IMR-90 (cell line): ENCODE data around the gene PIKFYVE. TPM values are rescaled to one million over a fixed set of nuclear protein-coding genes. Genes with fewer than 3 reads are reported as not detected.

Experiments
- ATAC-seq: fragments of 200-7000 bp; cut with Tn5 transposase; 2 replicates; pipeline ENCODE4 v1.9.1; 2020; ENCODE audit warnings: low read depth, mild to moderate bottlenecking, moderate library complexity
- BruUV-seq: library from RNA; stranded (reverse); fragments of 400-500 nt; replicated peaks from 2 replicates; lab custom pipeline; 2021; lab: Mats Ljungman, UMichigan
- CTCF ChIA-PET: fragments of 300-600 bp; formaldehyde crosslinking; extraction: SDS; loops from one replicate; lab custom pipeline; 2021; ENCODE audit warnings: antibody characterized with exemption; lab: Yijun Ruan, JAX
- POLR2A ChIA-PET: fragments of 300-600 bp; sonication (Branson Sonifier 250); formaldehyde crosslinking; loops from one replicate; lab custom pipeline; 2022; ENCODE audit warnings: antibody characterized with exemption; ENCODE audit not compliant: unreplicated experiment; lab: Charles Lee
- DNase-seq: peaks from one replicate; pipeline ENCODE4 v3.0.0; 2013
- H2AFZ ChIP-seq: replicated peaks from 2 replicates; pipeline ENCODE3; 2013; ENCODE audit warnings: low read length, mild to moderate bottlenecking; ENCODE audit not compliant: poor library complexity
- H2AK5ac ChIP-seq: 2 replicates; pipeline ENCODE4 v1.6.1; 2013; ENCODE audit warnings: low read depth, low read length, inconsistent platforms
- H2AK9ac ChIP-seq: replicated peaks from 2 replicates; pipeline ENCODE3; 2013; ENCODE audit warnings: mild to moderate bottlenecking, low read depth, low read length, moderate library complexity; ENCODE audit not compliant: poor library complexity
- H2BK120ac ChIP-seq: 2 replicates; pipeline ENCODE4 v1.6.1; 2013; ENCODE audit warnings: low read depth, low read length, inconsistent platforms
- H2BK15ac ChIP-seq: 3 replicates; pipeline ENCODE4 v1.6.1; 2013; ENCODE audit warnings: low read depth, low read length, inconsistent platforms
- H2BK20ac ChIP-seq: 2 replicates; pipeline ENCODE4 v1.6.1; 2013; ENCODE audit warnings: low read depth, mild to moderate bottlenecking, inconsistent platforms, low read length, moderate library complexity
- H2BK5ac ChIP-seq: 2 replicates; pipeline ENCODE4 v1.6.1; 2013; ENCODE audit warnings: mild to moderate bottlenecking, low read depth, low read length, inconsistent platforms; ENCODE audit not compliant: poor library complexity, severe bottlenecking
- H3K14ac ChIP-seq: replicated peaks from 2 replicates; pipeline ENCODE4 v1.6.1; 2013; ENCODE audit warnings: low read depth, low read length, inconsistent platforms
- H3K18ac ChIP-seq: 2 replicates; pipeline ENCODE4 v1.6.1; 2013; ENCODE audit warnings: low read depth, low read length, control low read depth
- H3K23ac ChIP-seq: 2 replicates; pipeline ENCODE4 v1.6.1; 2013; ENCODE audit warnings: low read depth, low read length, inconsistent platforms
- H3K27ac ChIP-seq: 2 replicates; pipeline ENCODE4 v1.5.1; 2013; ENCODE audit warnings: mild to moderate bottlenecking, control low read depth, low read length; ENCODE audit not compliant: insufficient read depth
- H3K27me3 ChIP-seq: 2 replicates; pipeline ENCODE4 v1.6.1; 2013; ENCODE audit warnings: low read length; ENCODE audit not compliant: control insufficient read depth, insufficient read depth
- H3K36me3 ChIP-seq: 2 replicates; pipeline ENCODE4 v1.6.1; 2013; ENCODE audit warnings: low read length, mixed read lengths; ENCODE audit not compliant: control insufficient read depth, insufficient read depth
- H3K4ac ChIP-seq: 2 replicates; pipeline ENCODE4 v1.6.1; 2013; ENCODE audit warnings: low read depth, low read length, inconsistent platforms
- H3K4me1 ChIP-seq: 2 replicates; pipeline ENCODE4 v1.6.1; 2013; ENCODE audit warnings: low read length, mixed read lengths; ENCODE audit not compliant: control insufficient read depth, insufficient read depth
- H3K4me2 ChIP-seq: 2 replicates; pipeline ENCODE4 v1.6.1; 2013; ENCODE audit warnings: low read depth, mild to moderate bottlenecking, control low read depth, low read length, moderate library complexity
- H3K4me3 ChIP-seq: 2 replicates; pipeline ENCODE4 v1.5.1; 2013; ENCODE audit warnings: low read depth, mild to moderate bottlenecking, control low read depth, low read length, moderate library complexity; ENCODE audit not compliant: insufficient read depth
- H3K56ac ChIP-seq: 2 replicates; pipeline ENCODE4 v1.6.1; 2013; ENCODE audit warnings: low read length, inconsistent platforms; ENCODE audit not compliant: insufficient read depth; ENCODE audit errors: extremely low read depth
- H3K79me1 ChIP-seq, 2 experiments: 2 replicates each; pipeline ENCODE4 v1.6.1; 2013; ENCODE audit warnings: low read length in 2 of 2, inconsistent platforms in 1 of 2, low read depth in 1 of 2
- H3K9ac ChIP-seq: 2 replicates; pipeline ENCODE4 v1.6.1; 2013; ENCODE audit warnings: low read depth, low read length, control low read depth
- H3K9me1 ChIP-seq: 2 replicates; pipeline ENCODE4 v1.6.1; 2013; ENCODE audit warnings: low read length, inconsistent platforms; ENCODE audit not compliant: insufficient read depth
- H3K9me3 ChIP-seq: 2 replicates; pipeline ENCODE4 v1.6.1; 2013; ENCODE audit warnings: low read length; ENCODE audit not compliant: control insufficient read depth, insufficient read depth
- H4K20me1 ChIP-seq: 2 replicates; pipeline ENCODE4 v1.6.1; 2013; ENCODE audit warnings: low read length, inconsistent platforms; ENCODE audit not compliant: insufficient read depth
- H4K5ac ChIP-seq: 2 replicates; pipeline ENCODE4 v1.6.1; 2013; ENCODE audit warnings: mild to moderate bottlenecking, low read depth, low read length, control low read depth
- H4K8ac ChIP-seq, 2 experiments: 2 replicates each; pipeline ENCODE4 v1.6.1; 2013; ENCODE audit warnings: low read depth in 2 of 2, low read length in 2 of 2, control low read depth in 1 of 2, inconsistent platforms in 1 of 2
- H4K91ac ChIP-seq: 2 replicates; pipeline ENCODE4 v1.6.1; 2013; ENCODE audit warnings: low read depth, low read length, inconsistent platforms; ENCODE audit not compliant: insufficient read depth
- BHLHE40 ChIP-seq: fragments of 150-350 bp; IDR thresholded peaks from 2 replicates; pipeline ENCODE4 v1.6.1; 2016; ENCODE audit warnings: mild to moderate bottlenecking, low read depth, low read length
- CEBPB ChIP-seq: IDR thresholded peaks from 2 replicates; pipeline ENCODE4 v1.6.1; 2012; ENCODE audit warnings: low read depth, low read length, improper control_type of control experiment
- CHD1 ChIP-seq: IDR thresholded peaks from 2 replicates; pipeline ENCODE4 v1.6.1; 2012; ENCODE audit warnings: low read depth, low read length, improper control_type of control experiment
- CTCF ChIP-seq: conservative IDR thresholded peaks from 2 replicates; pipeline ENCODE4 v1.5.1; 2012; ENCODE audit warnings: mild to moderate bottlenecking, low read depth, low read length, improper control_type of control experiment
- FOS ChIP-seq: fragments of 150-350 bp; IDR thresholded peaks from 2 replicates; pipeline ENCODE4 v1.6.1; 2016; ENCODE audit warnings: low read depth, low read length
- MAFK ChIP-seq: IDR thresholded peaks from 2 replicates; pipeline ENCODE4 v1.6.1; 2012; ENCODE audit warnings: low read depth, low read length, improper control_type of control experiment
- MAZ ChIP-seq: IDR thresholded peaks from 2 replicates; pipeline ENCODE4 v1.6.1; 2012; ENCODE audit warnings: low read depth, mild to moderate bottlenecking, low read length, improper control_type of control experiment, moderate library complexity, borderline replicate concordance
- MXI1 ChIP-seq: IDR thresholded peaks from 2 replicates; pipeline ENCODE4 v1.6.1; 2012; ENCODE audit warnings: low read depth, mild to moderate bottlenecking, low read length, moderate library complexity, borderline replicate concordance
- NFE2L2 ChIP-seq: fragments of 150-350 bp; IDR thresholded peaks from 2 replicates; pipeline ENCODE4 v1.6.1; 2016; ENCODE audit warnings: low read depth, mild to moderate bottlenecking, low read length
- POLR2A ChIP-seq: IDR thresholded peaks from 2 replicates; pipeline ENCODE4 v1.6.1; 2012; ENCODE audit warnings: mild to moderate bottlenecking, low read depth, low read length
- RAD21 ChIP-seq: IDR thresholded peaks from 2 replicates; pipeline ENCODE4 v1.6.1; 2012; ENCODE audit warnings: low read length, improper control_type of control experiment
- RCOR1 ChIP-seq: IDR thresholded peaks from 2 replicates; pipeline ENCODE4 v1.6.1; 2012; ENCODE audit warnings: mild to moderate bottlenecking, low read length, improper control_type of control experiment; ENCODE audit not compliant: insufficient replicate concordance
- RFX5 ChIP-seq: IDR thresholded peaks from 2 replicates; pipeline ENCODE4 v1.8.0; 2012; ENCODE audit warnings: low read depth, mild to moderate bottlenecking, low read length, moderate library complexity
- SMC3 ChIP-seq: fragments of 150-350 bp; IDR thresholded peaks from 2 replicates; pipeline ENCODE4 v1.6.1; 2016; ENCODE audit warnings: low read depth, mild to moderate bottlenecking, antibody characterized with exemption, low read length, moderate library complexity
- WGBS, 2 experiments: methylation state at CpG; one replicate each; pipeline versions ENCODE4 v1.1.5 to v1.1.7; 2013; ENCODE audit warnings: missing lambda C conversion rate in 2 of 2; ENCODE audit not compliant: insufficient read length in 1 of 2; ENCODE audit errors: extremely low coverage in 2 of 2; 5-methylcytosine and 5-hydroxymethylcytosine counted together
- dilution Hi-C: fragments of 300-500 bp; cut with HindIII; formaldehyde crosslinking; loops from one replicate; pipeline ENCODE4 v1.14.3; 2018; ENCODE audit warnings: low sequenced_read_pairs; ENCODE audit not compliant: unreplicated experiment
- in situ Hi-C: fragments of 300-500 bp; cut with MboI; formaldehyde crosslinking; loops from 3 replicates; pipeline ENCODE4 v1.14.3; 2019; ENCODE audit warnings: low sequenced_read_pairs, inconsistent platforms, mixed read lengths
- intact Hi-C: fragments of 100-400 bp; cut with micrococcal nuclease; formaldehyde crosslinking; loops from 2 replicates; pipeline ENCODE4 v1.10.0; 2022
- polyA plus RNA-seq, 3 experiments: library from polyadenylated mRNA; depleted of rRNA; stranded (reverse); fragments of >200 nt; gene quantifications; 2 replicates each; pipeline ENCODE4 v1.2.3, GENCODE V29; 2012; ENCODE audit warnings: low replicate concordance in 1 of 3
- total RNA-seq: library from RNA; depleted of rRNA; stranded (reverse); fragments of >200 nt; gene quantifications from 2 replicates; pipeline ENCODE4 v1.2.3, GENCODE V29; 2012
- TF ChIP-seq, protein P1 (sequence below): fragments of 150-350 bp; IDR thresholded peaks from 2 replicates; pipeline ENCODE4 v1.6.1; 2017; ENCODE audit warnings: mild to moderate bottlenecking, antibody characterized with exemption, low read length, low read depth
- TF ChIP-seq, protein P2 (sequence below): fragments of 150-350 bp; IDR thresholded peaks from 2 replicates; pipeline ENCODE4 v1.6.1; 2016; ENCODE audit warnings: low read depth, mild to moderate bottlenecking, low read length, moderate library complexity, borderline replicate concordance

The PIKFYVE gene
- total and polyA plus RNA-seq, 2 of the 4 experiments (the other 2 are of a cell fraction), result 9.3 to 34.6 TPM

DNA sequence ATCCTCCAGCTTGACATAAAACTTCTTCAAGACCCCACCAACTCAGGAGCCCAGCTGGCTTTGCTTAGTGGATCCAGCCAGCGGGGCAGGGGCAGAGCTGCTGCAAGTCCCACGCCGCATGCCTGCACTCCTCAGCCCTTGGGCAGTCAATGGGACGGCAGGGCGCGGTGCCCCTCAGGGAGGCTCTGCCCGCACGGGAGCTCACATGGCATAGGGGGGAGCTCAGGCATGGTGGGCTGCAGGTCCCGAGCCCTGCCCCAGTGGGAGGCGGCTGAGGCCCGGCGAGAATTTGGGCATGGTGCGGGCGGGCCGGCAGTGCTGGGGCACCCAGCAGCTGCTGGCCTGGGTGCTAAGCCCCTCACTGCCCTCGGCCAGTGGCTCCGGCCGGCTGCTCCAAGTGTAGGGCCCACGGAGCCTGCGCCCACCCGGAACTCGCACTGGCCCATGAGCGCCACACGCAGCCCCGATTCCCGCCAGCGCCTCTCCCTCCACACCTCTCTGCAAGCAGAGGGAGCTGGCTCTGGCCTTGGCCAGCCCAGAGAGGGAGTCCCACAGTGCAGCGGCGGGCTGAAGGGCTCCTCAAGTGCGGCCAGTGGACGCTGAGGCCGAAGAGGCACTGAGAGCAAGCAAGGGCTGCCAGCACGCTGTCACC is 38.3 kb upstream of the PIKFYVE start:
- no peak for ATAC-seq
- in situ Hi-C loops, result no loop called here
- Histone ChIP-seq H3K4me2 (no peak overlapping the region), H2BK20ac (no peak overlapping the region), H3K9me1 (no peaks in the 10 kb centered on the region), H4K91ac (no peak overlapping the region), H3K27me3 (no peaks in the 10 kb centered on the region), H2AK9ac (no peak overlapping the region), H4K20me1 (no peaks in the 10 kb centered on the region; the same call in 1 of the 2 replicates), H4K8ac (no peak overlapping the region), H2BK15ac (no peak overlapping the region), H3K4ac (no peak overlapping the region), H3K14ac (no peak overlapping the region), H3K9ac (no peak overlapping the region), H2BK120ac (no peak overlapping the region), H3K79me1 (no peaks in the 10 kb centered on the region), H2BK5ac (no peak overlapping the region), H3K4me3 (no peak overlapping the region), H3K9me3 (no peaks in the 10 kb centered on the region), H4K5ac (no peak overlapping the region), H3K18ac (no peak overlapping the region), H3K36me3 (no peaks in the 10 kb centered on the region), H2AK5ac (no peak overlapping the region), H3K23ac (no peak overlapping the region), H3K56ac (no peak overlapping the region), H3K27ac (no peak overlapping the region), H3K4me1 (no peaks in the 10 kb centered on the region), H2AFZ (no peak overlapping the region)
- ChIA-PET CTCF (no interaction called here), POLR2A (no interaction called here)
- no peak for TF ChIP-seq FOS
- TF ChIP-seq BHLHE40, result no peak
- no peak for TF ChIP-seq MXI1
- TF ChIP-seq CHD1, result no peak
- no peak for TF ChIP-seq MAFK
- TF ChIP-seq CTCF, result no peak
- TF ChIP-seq, protein P1, sequence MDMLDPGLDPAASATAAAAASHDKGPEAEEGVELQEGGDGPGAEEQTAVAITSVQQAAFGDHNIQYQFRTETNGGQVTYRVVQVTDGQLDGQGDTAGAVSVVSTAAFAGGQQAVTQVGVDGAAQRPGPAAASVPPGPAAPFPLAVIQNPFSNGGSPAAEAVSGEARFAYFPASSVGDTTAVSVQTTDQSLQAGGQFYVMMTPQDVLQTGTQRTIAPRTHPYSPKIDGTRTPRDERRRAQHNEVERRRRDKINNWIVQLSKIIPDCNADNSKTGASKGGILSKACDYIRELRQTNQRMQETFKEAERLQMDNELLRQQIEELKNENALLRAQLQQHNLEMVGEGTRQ, result no peak
- TF ChIP-seq SMC3, result no peak
- no peak for TF ChIP-seq RAD21
- TF ChIP-seq RCOR1, result no peak
- no peak for TF ChIP-seq POLR2A
- no peak for TF ChIP-seq CEBPB
- TF ChIP-seq NFE2L2, result no peak
- TF ChIP-seq RFX5, result no peak
- TF ChIP-seq MAZ, result no peak
- TF ChIP-seq, protein P2, sequence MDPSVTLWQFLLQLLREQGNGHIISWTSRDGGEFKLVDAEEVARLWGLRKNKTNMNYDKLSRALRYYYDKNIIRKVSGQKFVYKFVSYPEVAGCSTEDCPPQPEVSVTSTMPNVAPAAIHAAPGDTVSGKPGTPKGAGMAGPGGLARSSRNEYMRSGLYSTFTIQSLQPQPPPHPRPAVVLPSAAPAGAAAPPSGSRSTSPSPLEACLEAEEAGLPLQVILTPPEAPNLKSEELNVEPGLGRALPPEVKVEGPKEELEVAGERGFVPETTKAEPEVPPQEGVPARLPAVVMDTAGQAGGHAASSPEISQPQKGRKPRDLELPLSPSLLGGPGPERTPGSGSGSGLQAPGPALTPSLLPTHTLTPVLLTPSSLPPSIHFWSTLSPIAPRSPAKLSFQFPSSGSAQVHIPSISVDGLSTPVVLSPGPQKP, result no peak
- WGBS, 2 experiments, result 85% methylated on average over 29 of the region's 33 CpGs; no CpG with 5 or more reads in 1 of the 2 experiments
- dilution Hi-C loops, result no loop called here
- no TSS peak for BruUV-seq
- no peak for DNase-seq
- intact Hi-C loops, result no loop called here
